Activated T-cell treated with anti-CD3 and anti-CD28 coated beads for 48 hours (primary cell): ENCODE measurements around the gene PPIA.
A peak's percentile ranks its signal among the peaks of the same experiment; 100 is the strongest.
"Not testable (repeated sequence)": the region's sequence is repeated elsewhere in the genome, so short reads cannot be mapped to it uniquely, and the experiment has no call there.

Source experiments
- DNase-seq: peaks from one replicate; pipeline ENCODE4 v3.0.0-alpha.2; 2020; ENCODE audit warnings: low read depth

Gene PPIA

GRCh38 chr7:44827567-44827966 is 31.1 kb downstream of the PPIA start:
- no peak for DNase-seq

- DNase-seq: no peak
Observed at GRCh38 chr7:44838751-44839150, 42.3 kb downstream of the PPIA start.

- not testable (repeated sequence) for DNase-seq
Observed at GRCh38 chr7:44842675-44843074, 46.2 kb downstream of the PPIA start.

GRCh38 chr7:44843440-44843839 is 47.0 kb downstream of the PPIA start:
- DNase-seq: not testable (repeated sequence)

- DNase-seq: no peak
Observed at GRCh38 chr7:44845451-44845850, 49.0 kb downstream of the PPIA start.

- not testable (repeated sequence) for DNase-seq
Observed at GRCh38 chr7:44846390-44846789, 49.9 kb downstream of the PPIA start.

GRCh38 chr7:44846816-44847508 is 50.5 kb downstream of the PPIA start:
- DNase-seq: no peak

- DNase-seq: peak; percentile 82
Observed at GRCh38 chr7:44847509-44847919, 51.0 kb downstream of the PPIA start.

- DNase-seq: peak; percentile 100
Observed at GRCh38 chr7:44847920-44848634, 51.6 kb downstream of the PPIA start, which contains the start of gene H2AZ2. Gene H2AZ2 (minus strand): TSS chr7:44848087. CDS start chr7:44847971, 116 bp downstream.

- no peak for DNase-seq
Observed at GRCh38 chr7:44849259-44849884, 52.9 kb downstream of the PPIA start.

- DNase-seq: no peak
Observed at GRCh38 chr7:44849885-44850544, 53.5 kb downstream of the PPIA start.

GRCh38 chr7:44852590-44852989 is 56.1 kb downstream of the PPIA start:
- no peak for DNase-seq
